Loucy (cell line): ENCODE results near the gene YBX2.

Experiments used
- H2AFZ ChIP-seq: fragments of 200-600 bp; sonication (generic); 2 replicates; pipeline ENCODE4 v1.6.0; 2016; ENCODE audit warnings: antibody characterized with exemption, mild to moderate bottlenecking, low read length, moderate library complexity
- H3F3A ChIP-seq: fragments of 200-600 bp; 2 replicates; pipeline ENCODE4 v1.6.0; 2016; ENCODE audit warnings: antibody characterized with exemption, low read depth, mild to moderate bottlenecking
- H3K27me3 ChIP-seq: fragments of 200-600 bp; sonication (generic); 2 replicates; pipeline ENCODE4 v1.6.1; 2014; ENCODE audit warnings: low read length, mild to moderate bottlenecking; ENCODE audit not compliant: insufficient read depth, poor library complexity, severe bottlenecking
- H3K36me3 ChIP-seq: fragments of 200-600 bp; sonication (generic); 2 replicates; pipeline ENCODE4 v1.6.1; 2016; ENCODE audit warnings: low read length; ENCODE audit not compliant: insufficient read depth
- H3K4me1 ChIP-seq: fragments of 200-600 bp; sonication (generic); 2 replicates; pipeline ENCODE4 v1.5.1; 2014; ENCODE audit warnings: low read length, mild to moderate bottlenecking; ENCODE audit not compliant: insufficient read depth, poor library complexity, severe bottlenecking
- H3K4me2 ChIP-seq: fragments of 200-600 bp; sonication (generic); 2 replicates; pipeline ENCODE4 v1.6.0; 2014; ENCODE audit warnings: antibody characterized with exemption, low read length, low read depth, mild to moderate bottlenecking; ENCODE audit not compliant: poor library complexity, severe bottlenecking
- H3K4me3 ChIP-seq: fragments of 200-600 bp; sonication (generic); 2 replicates; pipeline ENCODE4 v1.5.1; 2014; ENCODE audit warnings: low read length, mild to moderate bottlenecking, mixed read lengths; ENCODE audit not compliant: poor library complexity, severe bottlenecking
- H3K79me2 ChIP-seq: fragments of 200-600 bp; sonication (generic); 2 replicates; pipeline ENCODE4 v1.6.1; 2014; ENCODE audit warnings: low read length; ENCODE audit not compliant: insufficient read depth
- H3K9ac ChIP-seq: fragments of 200-600 bp; sonication (generic); 2 replicates; pipeline ENCODE4 v1.6.0; 2014; ENCODE audit warnings: mild to moderate bottlenecking, low read depth, low read length, moderate library complexity; ENCODE audit not compliant: poor library complexity, severe bottlenecking
- H3K9me2 ChIP-seq: fragments of 200-600 bp; sonication (generic); replicated peaks from 2 replicates; pipeline ENCODE4 v1.6.1; 2016; ENCODE audit warnings: low read depth, low read length, mixed read lengths
- H3K9me3 ChIP-seq: fragments of 200-600 bp; sonication (generic); 2 replicates; pipeline ENCODE4 v1.6.1; 2014; ENCODE audit warnings: mild to moderate bottlenecking, antibody characterized with exemption, low read length, low read depth; ENCODE audit not compliant: insufficient read depth
- H4K20me1 ChIP-seq: fragments of 200-600 bp; sonication (generic); 2 replicates; pipeline ENCODE4 v1.6.0; 2014; ENCODE audit warnings: antibody characterized with exemption, low read length, mild to moderate bottlenecking; ENCODE audit not compliant: insufficient read depth, poor library complexity, severe bottlenecking
- EZH2phosphoT487 ChIP-seq: fragments of 200-600 bp; IDR thresholded peaks from 2 replicates; pipeline ENCODE4 v1.6.1; 2018; ENCODE audit warnings: antibody characterized with exemption, mild to moderate bottlenecking, moderate library complexity, borderline replicate concordance
- TF ChIP-seq, protein P1 (sequence below): fragments of 200-600 bp; sonication (generic); conservative IDR thresholded peaks from 2 replicates; pipeline ENCODE4 v1.5.1; 2014; ENCODE audit warnings: mild to moderate bottlenecking, antibody characterized with exemption, low read length

The YBX2 gene

DNA sequence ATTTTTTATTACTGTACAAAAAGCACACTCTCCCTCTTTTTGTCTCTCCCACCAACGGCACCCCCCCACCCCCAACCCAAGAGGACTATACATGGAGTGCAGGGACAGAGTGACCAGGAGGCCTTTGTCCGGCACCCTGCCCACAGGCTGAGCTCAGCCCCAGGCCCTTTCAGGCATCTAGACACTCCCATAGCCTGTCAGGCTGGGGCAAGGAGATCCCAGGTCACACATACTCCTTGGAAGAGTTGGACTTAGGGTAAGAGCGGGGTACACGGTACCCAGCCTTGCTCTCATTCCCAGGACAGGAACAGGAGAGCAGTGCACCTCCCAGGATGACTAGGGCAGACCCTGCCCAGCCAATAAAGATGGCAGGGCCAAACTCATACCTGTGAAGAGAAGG, 34.3 kb downstream of the YBX2 start:
- Histone ChIP-seq H3K4me1 (no peaks in the 10 kb centered on the region), H3K4me2 (no peak overlapping the region), H3K79me2 (no peaks in the 10 kb centered on the region), H2AFZ (no peak overlapping the region), H3K36me3 (peaks cover 22% of the 10 kb centered on the region; the same call in 1 of the 2 replicates), H3K9ac (no peak overlapping the region), H3K9me3 (no peaks in the 10 kb centered on the region), H3K4me3 (no peak overlapping the region), H3K9me2 (no peaks in the 10 kb centered on the region), H3K27me3 (no peaks in the 10 kb centered on the region), H3F3A (no peaks in the 10 kb centered on the region), H4K20me1 (no peaks in the 10 kb centered on the region)
- no peak for TF ChIP-seq EZH2phosphoT487
- TF ChIP-seq, protein P1, sequence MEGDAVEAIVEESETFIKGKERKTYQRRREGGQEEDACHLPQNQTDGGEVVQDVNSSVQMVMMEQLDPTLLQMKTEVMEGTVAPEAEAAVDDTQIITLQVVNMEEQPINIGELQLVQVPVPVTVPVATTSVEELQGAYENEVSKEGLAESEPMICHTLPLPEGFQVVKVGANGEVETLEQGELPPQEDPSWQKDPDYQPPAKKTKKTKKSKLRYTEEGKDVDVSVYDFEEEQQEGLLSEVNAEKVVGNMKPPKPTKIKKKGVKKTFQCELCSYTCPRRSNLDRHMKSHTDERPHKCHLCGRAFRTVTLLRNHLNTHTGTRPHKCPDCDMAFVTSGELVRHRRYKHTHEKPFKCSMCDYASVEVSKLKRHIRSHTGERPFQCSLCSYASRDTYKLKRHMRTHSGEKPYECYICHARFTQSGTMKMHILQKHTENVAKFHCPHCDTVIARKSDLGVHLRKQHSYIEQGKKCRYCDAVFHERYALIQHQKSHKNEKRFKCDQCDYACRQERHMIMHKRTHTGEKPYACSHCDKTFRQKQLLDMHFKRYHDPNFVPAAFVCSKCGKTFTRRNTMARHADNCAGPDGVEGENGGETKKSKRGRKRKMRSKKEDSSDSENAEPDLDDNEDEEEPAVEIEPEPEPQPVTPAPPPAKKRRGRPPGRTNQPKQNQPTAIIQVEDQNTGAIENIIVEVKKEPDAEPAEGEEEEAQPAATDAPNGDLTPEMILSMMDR = no peak

DNA sequence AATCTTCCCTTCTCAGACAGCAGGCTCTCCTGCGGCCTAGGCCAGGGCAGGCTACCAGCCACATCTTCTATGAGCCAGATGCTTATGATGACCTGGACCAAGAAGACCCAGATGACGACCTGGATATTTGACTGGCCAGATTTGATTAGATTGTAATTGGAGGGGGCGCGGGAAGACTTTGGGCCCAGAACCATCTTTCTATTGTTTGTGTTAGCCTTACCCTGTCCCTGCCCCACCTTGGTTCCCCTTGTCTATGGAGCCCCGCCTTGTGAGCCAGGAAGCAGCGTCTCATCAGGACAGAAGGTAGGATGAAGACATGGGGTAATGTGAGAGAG, 34.9 kb downstream of the YBX2 start:
- Histone ChIP-seq H4K20me1 (no peaks in the 10 kb centered on the region), H3K36me3 (peaks cover 27% of the 10 kb centered on the region; the same call in 1 of the 2 replicates), H3K9ac (no peak overlapping the region), H3K9me2 (no peaks in the 10 kb centered on the region), H3K4me1 (no peaks in the 10 kb centered on the region), H3K27me3 (no peaks in the 10 kb centered on the region), H3K4me3 (no peak overlapping the region), H3K9me3 (no peaks in the 10 kb centered on the region), H3K4me2 (no peak overlapping the region), H3F3A (no peaks in the 10 kb centered on the region), H2AFZ (no peak overlapping the region), H3K79me2 (peaks cover 6% of the 10 kb centered on the region; the same call in 1 of the 2 replicates)
- TF ChIP-seq EZH2phosphoT487 = no peak
- TF ChIP-seq, protein P1 = no peak

DNA sequence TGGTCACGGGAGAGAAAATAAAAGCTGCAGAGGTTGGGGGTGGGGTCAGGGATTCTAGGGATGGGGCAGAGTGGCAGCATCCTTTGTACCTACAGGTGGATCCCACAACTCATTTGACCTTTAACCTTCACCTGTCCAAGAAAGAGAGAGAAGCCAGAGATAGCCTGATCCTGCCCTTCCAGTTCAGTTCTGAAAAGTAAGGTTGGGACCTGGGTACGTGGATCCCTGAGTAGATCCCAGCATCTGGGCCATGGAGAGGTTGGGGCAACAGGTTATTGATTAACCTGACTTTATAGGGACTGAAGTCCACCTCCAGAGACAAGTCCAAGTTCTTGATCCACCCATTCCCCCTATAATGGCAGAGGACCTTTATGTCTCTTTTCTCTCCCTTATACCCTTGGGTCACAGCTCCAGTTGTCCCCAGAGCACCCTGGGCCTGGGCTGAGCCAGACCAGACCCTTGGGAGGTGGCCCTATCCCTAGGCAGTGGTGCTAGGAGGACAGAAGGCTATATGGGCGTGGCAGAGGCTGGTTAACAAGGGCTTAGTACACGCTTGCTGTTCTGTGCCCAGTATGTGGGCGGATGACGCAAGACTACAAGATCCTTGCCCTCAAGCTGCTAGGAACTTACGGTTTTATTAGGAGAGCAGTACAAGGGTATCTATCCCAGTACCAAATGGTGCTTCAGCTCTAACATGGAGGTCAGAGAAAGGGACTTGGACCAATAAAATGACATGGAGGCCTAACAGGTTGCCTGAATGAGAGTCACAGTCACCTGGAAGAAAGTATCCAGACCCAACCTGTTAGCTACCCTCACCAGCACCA, 35.5 kb downstream of the YBX2 start:
- Histone ChIP-seq H3K4me2 (no peak overlapping the region), H3F3A (no peaks in the 10 kb centered on the region), H3K9me2 (no peaks in the 10 kb centered on the region), H2AFZ (no peak overlapping the region), H3K79me2 (peaks cover 11% of the 10 kb centered on the region), H3K9me3 (no peaks in the 10 kb centered on the region), H3K4me3 (no peak overlapping the region), H3K4me1 (peaks cover 4% of the 10 kb centered on the region), H4K20me1 (no peaks in the 10 kb centered on the region), H3K27me3 (no peaks in the 10 kb centered on the region), H3K36me3 (peaks cover 29% of the 10 kb centered on the region; the same call in 1 of the 2 replicates), H3K9ac (no peak overlapping the region)
- TF ChIP-seq, protein P1 = no peak
